PC-3 (cell line): ENCODE measurements around the gene LENG9. TPM values are rescaled to one million over a fixed set of nuclear protein-coding genes. Genes with fewer than 3 reads are reported as not detected.

Experiments
- ATAC-seq: fragments of 200-7000 bp; cut with Tn5 transposase; 2 replicates; pipeline ENCODE4 v1.9.1; 2020; ENCODE audit warnings: mild to moderate bottlenecking, moderate library complexity
- BruUV-seq: library from RNA; stranded (reverse); fragments of 400-500 nt; replicated peaks from 2 replicates; lab custom pipeline; 2021; lab: Mats Ljungman, UMichigan
- CTCF ChIA-PET: fragments of 300-600 bp; sonication (Branson Sonifier 250); formaldehyde crosslinking; loops from one replicate; lab custom pipeline; 2022; ENCODE audit warnings: antibody characterized with exemption; lab: Charles Lee
- POLR2A ChIA-PET: fragments of 300-600 bp; sonication (Branson Sonifier 250); formaldehyde crosslinking; loops from one replicate; lab custom pipeline; 2022; ENCODE audit warnings: antibody characterized with exemption; ENCODE audit not compliant: unreplicated experiment; lab: Charles Lee
- DNase-seq: peaks from one replicate; pipeline ENCODE4 v3.0.0-alpha.2; 2015
- H2AFZ ChIP-seq: fragments of 300-600 bp; sonication (generic); 2 replicates; pipeline ENCODE4 v1.6.0; 2016; ENCODE audit warnings: antibody characterized with exemption, low read length
- H3F3A ChIP-seq: fragments of 300-600 bp; sonication (generic); one replicate; pipeline ENCODE4 v1.6.0; 2017; ENCODE audit warnings: antibody characterized with exemption, low read length, control low read depth, mild to moderate bottlenecking; ENCODE audit not compliant: unreplicated experiment
- H3K27ac ChIP-seq: fragments of 300-600 bp; sonication (generic); 2 replicates; pipeline ENCODE4 v1.5.1; 2016; ENCODE audit warnings: mild to moderate bottlenecking, low read length
- H3K27me3 ChIP-seq: fragments of 300-600 bp; sonication (generic); 2 replicates; pipeline ENCODE4 v1.6.1; 2016; ENCODE audit warnings: low read length, mixed read lengths
- H3K36me3 ChIP-seq: fragments of 300-600 bp; sonication (generic); 2 replicates; pipeline ENCODE4 v1.6.1; 2016; ENCODE audit warnings: low read depth, mixed run types, low read length, mixed read lengths
- H3K4me1 ChIP-seq: fragments of 300-600 bp; sonication (generic); 2 replicates; pipeline ENCODE4 v1.5.1; 2016; ENCODE audit warnings: low read length; ENCODE audit not compliant: insufficient read depth
- H3K4me2 ChIP-seq: fragments of 300-600 bp; sonication (generic); 2 replicates; pipeline ENCODE4 v1.6.0; 2016; ENCODE audit warnings: low read length
- H3K4me3 ChIP-seq: fragments of 300-600 bp; sonication (generic); 2 replicates; pipeline ENCODE4 v1.5.1; 2016; ENCODE audit warnings: mild to moderate bottlenecking, low read length, mixed read lengths
- H3K79me2 ChIP-seq: fragments of 300-600 bp; sonication (generic); 2 replicates; pipeline ENCODE4 v1.6.1; 2017; ENCODE audit warnings: low read length, mixed read lengths
- H3K9ac ChIP-seq: fragments of 300-600 bp; sonication (generic); 2 replicates; pipeline ENCODE4 v1.6.0; 2016; ENCODE audit warnings: mild to moderate bottlenecking, low read length
- H3K9me2 ChIP-seq: fragments of 300-600 bp; sonication (generic); replicated peaks from 2 replicates; pipeline ENCODE4 v1.6.1; 2016; ENCODE audit warnings: mixed run types, low read length, mixed read lengths
- H3K9me3 ChIP-seq: fragments of 300-600 bp; sonication (generic); 2 replicates; pipeline ENCODE4 v1.6.1; 2016; ENCODE audit warnings: low read length, mixed read lengths
- H4K20me1 ChIP-seq: fragments of 300-600 bp; sonication (generic); 2 replicates; pipeline ENCODE4 v1.6.1; 2016; ENCODE audit warnings: low read length, mixed read lengths
- EZH2 ChIP-seq: fragments of 300-600 bp; sonication (generic); IDR thresholded peaks from one replicate; pipeline ENCODE4 v1.6.1; 2017; ENCODE audit warnings: antibody characterized with exemption, mild to moderate bottlenecking, low read length; ENCODE audit not compliant: unreplicated experiment
- EZH2phosphoT487 ChIP-seq: fragments of 300-600 bp; sonication (generic); IDR thresholded peaks from 2 replicates; pipeline ENCODE4 v1.6.1; 2018; ENCODE audit warnings: mild to moderate bottlenecking, antibody characterized with exemption, low read length, borderline replicate concordance
- intact Hi-C: fragments of 100-400 bp; cut with micrococcal nuclease; formaldehyde crosslinking; loops from 2 replicates; pipeline ENCODE4 v1.9.0; 2023
- total RNA-seq: library from RNA; depleted of rRNA; stranded (reverse); fragments of >200 nt; gene quantifications from 2 replicates; pipeline ENCODE4 v1.2.3, GENCODE V29; 2014
- TF ChIP-seq, protein P1 (sequence below): fragments of 300-600 bp; sonication (generic); conservative IDR thresholded peaks from 2 replicates; pipeline ENCODE4 v1.5.1; 2017; ENCODE audit warnings: antibody characterized with exemption, low read depth, mild to moderate bottlenecking, low read length

The LENG9 gene
- total RNA-seq, 1 experiment from 2014 or later, result 7.1 TPM

DNA sequence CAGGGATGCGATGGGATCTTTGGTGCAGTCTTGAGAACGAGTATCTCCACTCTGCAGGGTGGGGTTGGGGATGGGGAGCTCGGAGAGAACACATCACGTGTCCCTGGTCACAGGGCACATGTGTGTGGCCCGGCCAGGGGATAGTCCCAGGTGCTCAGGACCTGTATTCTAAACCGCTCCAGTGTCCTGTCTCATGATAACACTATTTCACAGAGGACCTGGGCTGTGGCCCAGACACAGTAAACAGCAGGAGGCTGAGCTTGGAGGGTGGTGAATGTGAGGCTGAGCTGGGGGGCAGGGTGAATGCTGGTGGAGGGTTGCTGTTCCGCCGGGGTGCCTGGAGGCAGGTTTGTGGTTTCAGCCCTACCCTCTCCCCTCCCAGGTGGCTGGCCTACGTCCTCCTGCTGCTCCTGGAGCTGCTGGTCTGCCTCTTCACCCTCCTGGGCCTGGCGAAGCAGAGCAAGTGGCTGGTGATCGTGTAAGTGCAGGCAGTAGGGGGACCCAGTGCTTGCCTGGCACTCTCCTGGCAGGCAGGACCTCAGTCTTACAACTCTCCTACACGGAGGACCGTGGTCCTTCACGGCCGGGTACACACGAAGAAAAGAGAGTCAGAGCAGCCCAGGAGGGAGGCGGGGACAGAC, 37.2 kb downstream of the LENG9 start:
- no peak overlapping the region for H3K4me3 ChIP-seq
- POLR2A ChIA-PET, result no interaction called here
- H3K9me2 ChIP-seq, result no peaks in the 10 kb centered on the region
- H3K4me1 ChIP-seq, result peaks cover 17% of the 10 kb centered on the region
- no peaks in the 10 kb centered on the region for H3K79me2 ChIP-seq
- peak overlapping the region; percentile 28; the same call in 1 of the 2 replicates for H3K4me2 ChIP-seq
- DNase-seq (peak; percentile 54), ATAC-seq (peak; percentile 27)
- H3K36me3 ChIP-seq, result no peaks in the 10 kb centered on the region
- intact Hi-C loops, result no loop called here
- H3K9me3 ChIP-seq, result no peaks in the 10 kb centered on the region
- H3K27me3 ChIP-seq, result peaks cover 6% of the 10 kb centered on the region; the same call in 1 of the 2 replicates
- H2AFZ ChIP-seq, result peak overlapping the region; percentile 36; the same call in 1 of the 2 replicates
- H3K9ac ChIP-seq, result no peak overlapping the region
- H3K27ac ChIP-seq, result no peak overlapping the region
- CTCF ChIA-PET, result no interaction called here
- no TSS peak for BruUV-seq
- no peaks in the 10 kb centered on the region for H4K20me1 ChIP-seq
- H3F3A ChIP-seq, result no peaks in the 10 kb centered on the region
- no peak for TF ChIP-seq EZH2phosphoT487
- TF ChIP-seq, protein P1, sequence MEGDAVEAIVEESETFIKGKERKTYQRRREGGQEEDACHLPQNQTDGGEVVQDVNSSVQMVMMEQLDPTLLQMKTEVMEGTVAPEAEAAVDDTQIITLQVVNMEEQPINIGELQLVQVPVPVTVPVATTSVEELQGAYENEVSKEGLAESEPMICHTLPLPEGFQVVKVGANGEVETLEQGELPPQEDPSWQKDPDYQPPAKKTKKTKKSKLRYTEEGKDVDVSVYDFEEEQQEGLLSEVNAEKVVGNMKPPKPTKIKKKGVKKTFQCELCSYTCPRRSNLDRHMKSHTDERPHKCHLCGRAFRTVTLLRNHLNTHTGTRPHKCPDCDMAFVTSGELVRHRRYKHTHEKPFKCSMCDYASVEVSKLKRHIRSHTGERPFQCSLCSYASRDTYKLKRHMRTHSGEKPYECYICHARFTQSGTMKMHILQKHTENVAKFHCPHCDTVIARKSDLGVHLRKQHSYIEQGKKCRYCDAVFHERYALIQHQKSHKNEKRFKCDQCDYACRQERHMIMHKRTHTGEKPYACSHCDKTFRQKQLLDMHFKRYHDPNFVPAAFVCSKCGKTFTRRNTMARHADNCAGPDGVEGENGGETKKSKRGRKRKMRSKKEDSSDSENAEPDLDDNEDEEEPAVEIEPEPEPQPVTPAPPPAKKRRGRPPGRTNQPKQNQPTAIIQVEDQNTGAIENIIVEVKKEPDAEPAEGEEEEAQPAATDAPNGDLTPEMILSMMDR, result 0 out of 2 replicates have a peak, but pooled peaks have one; percentile 17

DNA sequence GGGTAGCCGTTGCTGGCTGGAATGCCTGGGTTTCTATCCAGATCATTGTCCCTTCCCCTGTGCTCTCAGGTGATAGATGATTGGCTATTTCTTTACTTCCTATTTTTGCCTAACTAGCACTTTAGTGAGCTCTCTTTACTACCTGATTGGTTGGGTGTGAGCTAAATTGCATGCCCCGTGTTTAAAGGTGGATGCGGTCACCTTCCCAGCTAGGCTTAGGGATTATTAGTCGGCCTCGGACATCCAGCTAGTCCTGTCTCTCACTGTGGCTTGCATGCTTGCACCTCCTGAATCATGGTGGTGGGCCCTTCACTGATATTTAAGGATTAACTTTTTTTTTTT, 38.2 kb downstream of the LENG9 start:
- CTCF ChIA-PET, result interaction anchor here (1.0 kb wide), 1 partner anchor 14 kb away, joined by 3 read pairs; no protein-coding TSS in a partner anchor
- no peaks in the 10 kb centered on the region for H3K79me2 ChIP-seq
- no peak overlapping the region for H3K27ac ChIP-seq
- H3K4me1 ChIP-seq, result peaks cover 9% of the 10 kb centered on the region
- H3F3A ChIP-seq, result no peaks in the 10 kb centered on the region
- TF ChIP-seq EZH2phosphoT487 (no peak), EZH2 (no peak)
- TF ChIP-seq, protein P1, result no peak
- no peaks in the 10 kb centered on the region for H4K20me1 ChIP-seq
- no peak overlapping the region for H3K4me3 ChIP-seq
- no peaks in the 10 kb centered on the region for H3K9me3 ChIP-seq
- no peaks in the 10 kb centered on the region for H3K36me3 ChIP-seq
- no peak overlapping the region for H3K9ac ChIP-seq
- H2AFZ ChIP-seq, result no peak overlapping the region
- BruUV-seq, result no TSS peak
- H3K27me3 ChIP-seq, result peaks cover 6% of the 10 kb centered on the region; the same call in 1 of the 2 replicates
- H3K9me2 ChIP-seq, result no peaks in the 10 kb centered on the region
- intact Hi-C loops, result no loop called here
- DNase-seq (no peak), ATAC-seq (no peak)
- POLR2A ChIA-PET, result no interaction called here
- H3K4me2 ChIP-seq, result no peak overlapping the region

DNA sequence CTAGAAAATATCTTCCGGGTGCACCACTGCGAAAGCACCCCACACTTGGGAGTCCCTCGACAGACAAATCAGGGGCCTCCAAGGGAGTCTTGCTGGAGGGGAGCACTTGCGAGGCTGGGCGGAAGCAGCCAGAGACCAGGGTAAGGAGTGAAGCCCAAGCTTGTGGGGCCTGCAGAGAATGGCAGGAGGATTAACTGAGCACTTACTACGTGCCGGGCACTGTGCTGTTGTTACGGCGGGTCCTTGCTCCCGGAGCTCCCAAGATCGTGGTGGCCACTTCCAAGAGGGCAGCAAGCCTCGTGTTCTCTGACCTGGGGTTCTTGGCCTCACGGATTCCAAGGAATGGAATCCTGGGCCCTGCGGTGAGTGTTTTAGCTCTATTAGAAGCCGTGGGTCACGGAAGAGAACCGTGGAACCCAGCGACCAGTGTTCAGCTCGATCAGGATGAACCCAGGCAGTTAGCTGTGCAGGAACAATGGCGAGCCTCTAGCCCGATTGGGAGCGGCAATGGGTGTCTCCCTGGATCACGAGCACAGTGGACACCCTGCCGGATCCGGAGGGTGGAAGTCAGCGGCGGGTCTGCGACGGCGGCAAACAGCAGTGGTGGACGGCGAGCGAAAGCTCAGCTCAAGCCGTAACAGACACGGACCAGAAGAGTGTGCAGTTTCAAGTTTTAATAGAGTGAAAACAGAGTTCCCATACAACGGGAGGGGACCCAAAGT, 38.8 kb downstream of the LENG9 start:
- Histone ChIP-seq H3K36me3 (no peaks in the 10 kb centered on the region), H3K9me3 (no peaks in the 10 kb centered on the region), H3K4me3 (no peak overlapping the region), H2AFZ (no peak overlapping the region), H3K9me2 (no peaks in the 10 kb centered on the region), H3K79me2 (no peaks in the 10 kb centered on the region), H3K4me1 (peaks cover 9% of the 10 kb centered on the region), H3K9ac (no peak overlapping the region), H3K27ac (no peak overlapping the region), H3F3A (no peaks in the 10 kb centered on the region), H3K27me3 (peaks cover 6% of the 10 kb centered on the region; the same call in 1 of the 2 replicates), H3K4me2 (no peak overlapping the region), H4K20me1 (no peaks in the 10 kb centered on the region)
- no peak for DNase-seq
- ChIA-PET POLR2A (no interaction called here), CTCF (interaction anchor here (1.0 kb wide), 1 partner anchor 15 kb away, joined by 3 read pairs; no protein-coding TSS in a partner anchor)
- ATAC-seq, result no peak
- intact Hi-C loops, result no loop called here
- TF ChIP-seq, protein P1, result no peak
- TF ChIP-seq EZH2phosphoT487 (no peak), EZH2 (no peak)
- BruUV-seq, result no TSS peak
